Right lobe of liver (tissue), 6 donors: ENCODE results near the gene TNS3. TPM values are rescaled to one million over a fixed set of nuclear protein-coding genes. Genes with fewer than 3 reads are reported as not detected.

Experiments used
- ATAC-seq, 4 donors: fragments of 200-7000 bp; cut with Tn5 transposase; one replicate each; pipeline ENCODE4 v1.9.1; 2020; ENCODE audit warnings: mild to moderate bottlenecking in 4 of 4, moderate library complexity in 4 of 4
- DNase-seq, 3 donors: peaks; one replicate each; pipeline ENCODE4 v3.0.0-alpha.2; 2020
- H3K27ac ChIP-seq, 3 donors: fragments of 200-600 bp; one replicate each; pipeline ENCODE4 v1.8.0; 2022
- H3K27me3 ChIP-seq, 2 donors: fragments of 200-600 bp; one replicate each; pipeline ENCODE4 v1.8.0; 2022
- H3K36me3 ChIP-seq, 4 donors: fragments of 200-600 bp; sonication (generic) in 1 of 4; one replicate each; pipeline versions ENCODE4 v1.5.1 to v1.8.0; 2017 to 2022; ENCODE audit warnings: control low read depth in 1 of 4
- H3K4me1 ChIP-seq, 4 donors: fragments of 200-600 bp; sonication (generic) in 1 of 4; one replicate each; pipeline versions ENCODE4 v1.5.1 to v1.8.0; 2017 to 2022; ENCODE audit warnings: control low read depth in 1 of 4
- H3K4me3 ChIP-seq, 3 donors: fragments of 200-600 bp; one replicate each; pipeline ENCODE4 v1.8.0; 2022
- H3K9me3 ChIP-seq, 4 donors: fragments of 200-600 bp; sonication (generic) in 1 of 4; one replicate each; pipeline versions ENCODE4 v1.5.1 to v1.8.0; 2017 to 2022; ENCODE audit warnings: control low read depth in 1 of 4
- CTCF ChIP-seq, 4 donors: fragments of 200-600 bp in 3 of 4; fragments of 450-650 bp in 1 of 4; IDR thresholded peaks; one replicate each; pipeline versions ENCODE4 v1.5.1 to v1.8.0; 2016 to 2022; ENCODE audit warnings: antibody characterized with exemption in 4 of 4, mild to moderate bottlenecking in 2 of 4
- POLR2A ChIP-seq: fragments of 450-650 bp; IDR thresholded peaks from one replicate; pipeline ENCODE4 v1.6.1; 2017; ENCODE audit warnings: antibody characterized with exemption, mild to moderate bottlenecking
- WGBS: methylation state at CpG from one replicate; pipeline ENCODE4 v1.1.6; 2018; ENCODE audit warnings: low coverage, low lambda C conversion rate; ENCODE audit not compliant: insufficient coverage; ENCODE audit errors: missing lambda C conversion rate; 5-methylcytosine and 5-hydroxymethylcytosine counted together
- intact Hi-C, 2 donors: fragments of 100-400 bp; cut with DNase I; formaldehyde crosslinking; loops; one replicate each; pipeline versions ENCODE4 v1.11.2 to v1.14.1; 2022
- total RNA-seq, 6 experiments: library from RNA; depleted of rRNA in 2 of 6; stranded (reverse); fragments of >200 nt in 2 of 6; fragmentation: NEBNext Ultra II Directional in 3 of 6; extraction: Animal tissue kit (Norgen Biotek cat#: 25700) in 3 of 6; gene quantifications; one replicate each; pipeline versions ENCODE4 v1.1.0 to v1.2.4, GENCODE V29; 2016 to 2023
- donor health status: DM: no; HTN: yes; CAD: no.
- donor health status: DM: no; HTN: no; CAD: no.
- donor health status: DM: no; HTN: no; CAD: no.
- donor health status: DM: no; HTN: yes; CAD: no.
- donor health status: DM: no; HTN: yes; CAD: no.

Gene TNS3
- total RNA-seq, 6 experiments from 2014 or later: 51.2 to 95.0 (median 58.4) TPM

GRCh38 chr7:47322731-47323130 is 259.2 kb downstream of the TNS3 start:
- peaks cover 0 to 4% (median 2%) of the 10 kb centered on the region in 4 donors for H3K4me1 ChIP-seq
- H3K36me3 ChIP-seq: peaks cover 0 to 34% (median 10%) of the 10 kb centered on the region in 4 donors
- no peak for TF ChIP-seq POLR2A
- TF ChIP-seq CTCF (IDR thresholded peaks at IDR 0.05): no peak
- no peaks in the 10 kb centered on the region for H3K27me3 ChIP-seq
- WGBS: 96% methylated on average over 4 of the region's 11 CpGs
- no peak overlapping the region for H3K4me3 ChIP-seq
- ATAC-seq: no peak
- peak in 1 of 3 donors; percentile 31 for DNase-seq
- intact Hi-C loops: no loop called here
- H3K27ac ChIP-seq: no peak overlapping the region
- H3K9me3 ChIP-seq: no peaks in the 10 kb centered on the region

- DNase-seq (peak in 1 of 3 donors; percentile 7), ATAC-seq (no peak)
- H3K4me1 ChIP-seq: peaks cover 0 to 4% (median 0%) of the 10 kb centered on the region in 4 donors
- H3K9me3 ChIP-seq: no peaks in the 10 kb centered on the region
- H3K36me3 ChIP-seq: peaks cover 0 to 34% (median 10%) of the 10 kb centered on the region in 4 donors
- TF ChIP-seq POLR2A (no peak), CTCF (IDR thresholded peaks at IDR 0.05) (no peak)
- WGBS: 77% methylated on average over 2 of the region's 5 CpGs
- no peaks in the 10 kb centered on the region for H3K27me3 ChIP-seq
- no peak overlapping the region for H3K4me3 ChIP-seq
- intact Hi-C loops: no loop called here
- no peak overlapping the region for H3K27ac ChIP-seq
These were observed 261.6 kb downstream of the TNS3 start for GRCh38 chr7:47320296-47320695.

- no peaks in the 10 kb centered on the region for H3K27me3 ChIP-seq
- peaks cover 0 to 4% (median 0%) of the 10 kb centered on the region in 4 donors for H3K4me1 ChIP-seq
- intact Hi-C loops: no loop called here
- no peak overlapping the region for H3K4me3 ChIP-seq
- TF ChIP-seq POLR2A: no peak
- TF ChIP-seq CTCF (IDR thresholded peaks at IDR 0.05): no peak
- no peaks in the 10 kb centered on the region for H3K9me3 ChIP-seq
- H3K27ac ChIP-seq: no peak overlapping the region
- DNase-seq (no peak), ATAC-seq (peak in 2 of 4 donors; percentile 12 to 41)
- WGBS: 92% methylated on average over 8 of the region's 9 CpGs
- peaks cover 0 to 34% (median 10%) of the 10 kb centered on the region in 4 donors for H3K36me3 ChIP-seq
These were observed 263.3 kb downstream of the TNS3 start for GRCh38 chr7:47318395-47319182.

GRCh38 chr7:47317487-47317886 is 264.4 kb downstream of the TNS3 start:
- Histone ChIP-seq H3K9me3 (no peaks in the 10 kb centered on the region), H3K36me3 (peaks cover 0 to 34% (median 10%) of the 10 kb centered on the region in 4 donors), H3K4me3 (no peak overlapping the region), H3K27ac (no peak overlapping the region), H3K27me3 (no peaks in the 10 kb centered on the region), H3K4me1 (peaks cover 0 to 4% (median 0%) of the 10 kb centered on the region in 4 donors)
- intact Hi-C loops: no loop called here
- DNase-seq (no peak), ATAC-seq (no peak)
- 64% methylated on average over 2 of the region's 2 CpGs for WGBS
- no peak for TF ChIP-seq POLR2A
- no peak for TF ChIP-seq CTCF (IDR thresholded peaks at IDR 0.05)
